Parathyroid adenoma (tissue), 2 donors: ENCODE results near the gene TACC3.

Experiments
- H2AFZ ChIP-seq: fragments of 300-600 bp; sonication (generic); one replicate; pipeline ENCODE4 v1.7.0; 2017; ENCODE audit warnings: antibody characterized with exemption, mild to moderate bottlenecking
- H3K27ac ChIP-seq: fragments of 300-600 bp; sonication (generic); one replicate; pipeline ENCODE4 v1.7.0; 2017
- H3K27me3 ChIP-seq: fragments of 300-600 bp; sonication (generic); one replicate; pipeline ENCODE4 v1.7.0; 2017; ENCODE audit warnings: low read length; ENCODE audit not compliant: control insufficient read depth, insufficient read depth
- H3K36me3 ChIP-seq: fragments of 300-600 bp; sonication (generic); one replicate; pipeline ENCODE4 v1.7.0; 2017; ENCODE audit warnings: low read length; ENCODE audit not compliant: control insufficient read depth, insufficient read depth
- H3K4me1 ChIP-seq: fragments of 300-600 bp; sonication (generic); one replicate; pipeline ENCODE4 v1.7.0; 2017; ENCODE audit warnings: control low read depth
- H3K4me2 ChIP-seq: fragments of 300-600 bp; sonication (generic); one replicate; pipeline ENCODE4 v1.7.0; 2017; ENCODE audit warnings: low read length
- H3K4me3 ChIP-seq: fragments of 300-600 bp; sonication (generic); one replicate; pipeline ENCODE4 v1.7.0; 2017; ENCODE audit warnings: low read depth, low read length
- H3K79me2 ChIP-seq: fragments of 300-600 bp; sonication (generic); one replicate; pipeline ENCODE4 v1.7.0; 2017; ENCODE audit warnings: control low read depth
- H3K9ac ChIP-seq: fragments of 300-600 bp; sonication (generic); one replicate; pipeline ENCODE4 v1.7.0; 2017; ENCODE audit warnings: mild to moderate bottlenecking
- H3K9me3 ChIP-seq: fragments of 300-600 bp; sonication (generic); one replicate; pipeline ENCODE4 v1.7.0; 2017; ENCODE audit warnings: low read length; ENCODE audit not compliant: control insufficient read depth
- CTCF ChIP-seq: fragments of 300-600 bp; sonication (generic); IDR thresholded peaks from one replicate; pipeline ENCODE4 v1.7.0; 2017; ENCODE audit warnings: antibody characterized with exemption, mild to moderate bottlenecking
- donor health status: primary hyperparathyroidism.

Gene TACC3

GRCh38 chr4:1732911-1733310 lies 11.6 kb downstream of the TACC3 start:
- Histone ChIP-seq H3K9me3 (no peaks in the 10 kb centered on the region), H3K27ac (no peak overlapping the region), H3K9ac (no peak overlapping the region), H2AFZ (no peak overlapping the region), H3K36me3 (no peaks in the 10 kb centered on the region), H3K27me3 (no peaks in the 10 kb centered on the region), H3K4me1 (no peaks in the 10 kb centered on the region), H3K4me3 (no peak overlapping the region), H3K79me2 (peaks cover 2% of the 10 kb centered on the region), H3K4me2 (no peak overlapping the region)
- TF ChIP-seq CTCF = no peak

DNA sequence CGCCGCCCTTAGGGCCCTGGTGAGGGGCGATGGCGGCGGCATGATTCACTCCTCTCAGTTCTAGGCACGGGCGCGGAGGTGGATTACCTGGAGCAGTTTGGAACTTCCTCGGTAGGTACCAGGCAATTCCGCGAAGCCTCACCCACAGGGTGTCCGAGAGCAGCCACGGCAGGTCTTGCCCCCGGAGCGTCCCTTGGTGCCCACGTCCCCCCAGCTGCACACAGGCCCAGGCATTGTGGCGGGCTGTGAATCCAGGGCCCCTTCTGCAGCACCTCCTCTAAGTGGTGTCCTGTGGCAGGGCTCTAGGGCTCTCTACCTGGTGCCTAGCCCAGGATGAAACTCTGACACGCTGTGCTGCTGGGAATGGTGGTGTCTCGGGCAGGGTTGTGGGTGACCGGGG lies 13.9 kb downstream of the TACC3 start:
- H3K4me3 ChIP-seq = no peak overlapping the region
- H3K9ac ChIP-seq = no peak overlapping the region
- no peaks in the 10 kb centered on the region for H3K27me3 ChIP-seq
- no peak overlapping the region for H3K27ac ChIP-seq
- H3K79me2 ChIP-seq = no peaks in the 10 kb centered on the region
- H3K4me2 ChIP-seq = no peak overlapping the region
- H3K4me1 ChIP-seq = no peaks in the 10 kb centered on the region
- H3K9me3 ChIP-seq = no peaks in the 10 kb centered on the region
- TF ChIP-seq CTCF = no peak
- H3K36me3 ChIP-seq = no peaks in the 10 kb centered on the region
- H2AFZ ChIP-seq = no peak overlapping the region

DNA sequence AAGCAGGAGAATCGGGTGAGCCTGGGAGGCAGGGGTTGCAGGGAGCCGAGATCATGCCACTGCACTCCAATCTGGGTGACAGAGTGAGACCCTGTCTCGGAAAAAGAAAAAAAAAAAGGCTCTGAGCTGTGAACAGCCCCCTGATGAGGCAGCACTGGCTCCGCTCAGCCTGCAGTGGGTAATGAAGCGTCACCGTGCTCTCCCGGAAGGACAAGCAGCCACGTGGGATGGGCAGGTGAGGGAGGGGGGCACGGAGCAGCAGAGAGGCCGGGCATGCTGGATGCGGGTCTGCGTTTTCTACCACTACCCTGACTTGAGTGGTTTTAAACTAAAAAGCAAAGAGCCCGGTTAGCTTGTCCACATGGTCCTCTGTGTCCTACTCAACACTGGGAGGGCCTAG lies 15.5 kb downstream of the TACC3 start:
- H3K27ac ChIP-seq = no peak overlapping the region
- no peaks in the 10 kb centered on the region for H3K79me2 ChIP-seq
- no peaks in the 10 kb centered on the region for H3K27me3 ChIP-seq
- H3K4me3 ChIP-seq = no peak overlapping the region
- H2AFZ ChIP-seq = no peak overlapping the region
- H3K4me1 ChIP-seq = no peaks in the 10 kb centered on the region
- TF ChIP-seq CTCF = no peak
- no peaks in the 10 kb centered on the region for H3K9me3 ChIP-seq
- no peak overlapping the region for H3K4me2 ChIP-seq
- no peaks in the 10 kb centered on the region for H3K36me3 ChIP-seq
- H3K9ac ChIP-seq = no peak overlapping the region

- Histone ChIP-seq H3K4me1 (no peaks in the 10 kb centered on the region), H3K9ac (no peak overlapping the region), H3K27me3 (no peaks in the 10 kb centered on the region), H3K4me2 (no peak overlapping the region), H3K9me3 (no peaks in the 10 kb centered on the region), H3K4me3 (no peak overlapping the region), H3K36me3 (no peaks in the 10 kb centered on the region), H2AFZ (no peak overlapping the region), H3K79me2 (no peaks in the 10 kb centered on the region), H3K27ac (no peak overlapping the region)
- TF ChIP-seq CTCF = no peak
Measured at GRCh38 chr4:1737666-1738065, 16.3 kb downstream of the TACC3 start.

DNA sequence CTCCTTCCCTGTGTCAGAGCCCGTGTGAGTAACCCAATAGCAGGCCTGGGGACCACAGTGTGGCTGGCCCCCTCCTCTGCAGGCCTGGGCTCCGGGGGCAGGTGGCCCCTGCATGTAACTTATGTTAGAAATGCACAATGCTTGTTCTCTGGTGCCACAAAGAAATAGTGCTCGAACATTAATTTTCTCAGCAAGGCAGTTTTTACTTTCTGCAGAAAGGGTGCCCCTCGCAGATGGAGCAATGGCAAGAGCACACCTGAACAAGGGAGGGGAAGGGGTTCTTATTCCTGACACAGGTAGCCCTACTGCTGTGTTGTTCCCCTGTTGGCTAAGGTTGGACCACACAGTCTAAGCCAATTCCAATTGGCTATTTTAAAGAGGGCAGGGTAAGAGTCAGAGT lies 17.1 kb downstream of the TACC3 start:
- Histone ChIP-seq H3K9ac (no peak overlapping the region), H3K4me1 (no peaks in the 10 kb centered on the region), H3K4me2 (no peak overlapping the region), H3K4me3 (no peak overlapping the region), H3K27ac (no peak overlapping the region), H3K9me3 (no peaks in the 10 kb centered on the region), H3K79me2 (no peaks in the 10 kb centered on the region), H3K27me3 (no peaks in the 10 kb centered on the region), H3K36me3 (no peaks in the 10 kb centered on the region), H2AFZ (no peak overlapping the region)
- no peak for TF ChIP-seq CTCF
